HUDEP-2 (cell line): ENCODE measurements around the gene BCL2.

Experiments
- DNase-seq, 76 experiments: peaks; one replicate each; lab custom pipeline; 2025; ENCODE audit not compliant: unreplicated experiment in 76 of 76; lab: John Stamatoyannopoulos, UW

Gene BCL2

DNA sequence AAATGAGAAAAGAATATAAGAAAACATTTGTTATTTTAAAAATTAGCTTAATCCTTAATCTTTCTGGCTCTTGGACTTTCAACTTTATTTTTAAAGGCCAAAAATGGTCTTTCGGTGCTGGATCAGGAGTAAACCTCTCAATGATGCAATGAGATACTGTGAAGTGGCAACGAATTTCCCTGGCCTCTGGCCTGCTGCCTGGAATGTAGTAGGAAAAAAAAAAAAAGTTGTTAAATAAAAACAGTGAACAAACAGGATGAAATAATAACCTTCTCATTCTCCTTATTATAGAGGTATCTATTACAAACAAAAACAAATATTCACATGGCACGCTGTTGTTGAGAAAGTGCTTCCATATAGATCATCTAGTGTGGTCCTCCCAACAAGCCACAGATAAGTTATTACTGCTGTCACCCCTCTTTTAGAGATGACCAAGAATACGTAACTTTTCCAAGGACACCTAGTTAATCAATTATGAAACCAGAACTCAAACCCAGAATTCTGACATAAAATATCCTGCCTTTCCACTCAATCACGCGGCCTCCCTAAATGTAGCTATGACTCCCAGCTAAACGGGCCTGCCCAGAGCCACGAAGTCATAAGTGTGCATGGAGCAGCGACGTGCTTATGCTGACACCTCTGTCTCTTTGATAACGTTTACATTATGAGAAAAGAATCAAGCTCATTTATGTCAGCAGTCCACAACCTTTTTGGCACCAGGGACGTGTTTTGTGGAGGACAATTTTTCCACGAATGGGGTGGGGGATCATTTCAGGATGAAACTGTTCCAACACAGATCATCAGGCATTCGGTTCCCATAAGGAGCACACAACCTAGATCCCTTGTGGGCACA is 170.9 kb downstream of the BCL2 start:
- DNase-seq = no peak

DNA sequence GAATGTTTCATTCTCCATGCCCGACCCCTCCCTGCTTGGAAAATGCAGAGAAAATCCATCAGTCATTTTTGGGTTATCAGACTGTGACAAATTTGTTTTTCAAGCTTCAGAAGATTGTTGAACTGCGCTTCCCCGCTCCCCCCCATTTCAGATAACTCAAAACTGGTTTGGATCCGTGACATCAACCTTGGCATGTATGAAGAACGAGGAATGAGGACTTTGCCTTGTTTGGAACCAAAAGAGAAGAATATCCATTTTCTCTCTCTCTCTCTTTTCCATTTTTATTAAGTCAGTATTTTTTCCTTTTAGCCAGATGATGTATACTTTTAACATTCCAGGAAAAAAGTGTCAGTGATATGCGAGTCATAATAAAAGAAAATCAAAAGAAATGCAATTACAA is 171.6 kb downstream of the BCL2 start:
- no peak for DNase-seq

DNA sequence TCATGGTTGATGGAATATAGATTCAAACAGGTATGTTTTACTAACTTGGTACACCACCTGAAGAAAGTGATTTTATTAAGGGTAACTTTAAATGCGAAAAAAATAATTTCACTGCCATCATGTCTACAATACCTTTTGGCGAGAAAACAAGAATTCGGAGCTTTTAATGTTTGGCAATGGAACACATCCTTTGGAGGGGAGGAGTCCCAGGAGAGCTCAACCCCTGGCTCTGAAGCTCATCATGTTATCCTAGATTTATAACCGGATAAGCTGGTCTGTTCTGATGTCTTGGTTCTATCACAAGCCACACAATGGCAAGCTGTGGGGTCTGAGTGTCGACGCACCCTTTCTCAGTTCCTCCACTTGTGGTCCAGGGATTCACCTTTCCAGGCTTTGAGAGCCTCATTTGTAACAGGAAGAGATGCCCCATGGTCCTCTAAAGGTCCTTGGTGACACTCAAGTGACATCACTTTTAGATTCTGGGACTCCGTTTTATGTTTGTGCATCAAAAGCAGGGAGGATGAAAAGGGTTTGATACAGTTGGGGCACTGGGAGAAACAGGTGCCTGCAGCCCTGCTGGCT is 172.7 kb downstream of the BCL2 start:
- DNase-seq = no peak

DNA sequence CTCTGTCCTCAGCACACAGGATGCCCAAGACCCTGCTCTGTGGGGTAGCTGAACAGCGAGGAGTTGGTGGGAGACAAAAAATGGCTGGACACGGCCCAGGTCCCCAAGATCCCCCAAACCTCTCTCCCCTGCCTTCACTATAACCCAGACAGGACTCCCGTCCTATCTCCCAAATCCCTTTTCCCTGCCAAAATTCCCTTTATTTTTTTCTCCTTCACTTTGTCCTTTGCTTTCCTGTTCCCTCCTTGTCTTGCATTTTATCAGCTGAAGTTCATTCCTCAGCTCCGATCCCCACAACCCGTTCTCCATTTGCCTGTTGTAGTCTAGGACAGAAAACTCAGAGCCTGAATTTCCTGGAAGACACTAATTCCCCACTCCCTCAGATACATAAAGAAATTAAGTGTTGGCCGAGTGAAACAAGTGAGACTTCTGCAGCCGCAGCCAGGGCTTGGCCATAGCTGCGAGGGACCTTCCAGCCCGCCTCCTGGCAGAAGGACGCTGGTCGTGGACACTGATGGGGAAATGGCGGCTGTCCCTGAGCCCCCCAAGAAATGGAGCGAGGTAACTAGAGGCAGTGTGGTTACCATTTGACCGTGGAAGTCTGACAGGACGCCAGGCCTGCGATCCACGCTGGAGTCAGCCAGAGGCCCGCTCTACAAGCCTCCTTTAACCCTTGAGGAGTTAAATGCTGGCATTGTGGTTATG is 173.6 kb downstream of the BCL2 start:
- no peak for DNase-seq

DNA sequence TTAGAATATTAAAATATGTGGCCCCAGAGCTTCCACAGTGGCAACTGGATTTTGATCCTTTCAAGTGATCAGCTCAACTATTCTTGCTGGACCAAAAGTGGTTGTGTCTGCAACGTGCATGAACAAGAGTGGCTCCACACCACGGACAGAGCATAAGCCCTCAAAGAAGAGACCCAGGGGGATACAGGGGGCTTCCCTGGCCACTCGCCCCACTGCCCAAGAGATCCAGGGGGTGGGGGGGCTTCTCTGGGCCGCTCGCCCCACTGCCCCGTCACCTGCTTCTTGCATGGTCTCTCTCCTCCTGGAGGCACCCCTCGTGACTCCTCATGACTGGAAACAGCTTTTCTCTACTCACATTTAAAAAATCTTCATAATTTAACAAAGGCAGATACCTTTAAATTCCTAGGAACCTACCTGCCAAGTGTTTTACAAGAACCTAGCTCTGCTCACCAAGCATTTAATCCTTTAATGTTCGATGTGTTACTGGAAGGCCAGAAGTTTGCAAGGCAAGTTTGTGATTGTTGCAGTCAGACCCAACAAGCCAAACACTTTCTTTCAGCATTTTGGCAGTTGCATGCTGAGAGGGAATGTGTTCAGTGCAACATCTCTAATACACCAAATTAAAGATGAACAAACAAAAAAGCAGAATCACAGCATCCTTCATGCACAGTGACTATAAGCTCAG is 174.3 kb downstream of the BCL2 start:
- DNase-seq = no peak

DNA sequence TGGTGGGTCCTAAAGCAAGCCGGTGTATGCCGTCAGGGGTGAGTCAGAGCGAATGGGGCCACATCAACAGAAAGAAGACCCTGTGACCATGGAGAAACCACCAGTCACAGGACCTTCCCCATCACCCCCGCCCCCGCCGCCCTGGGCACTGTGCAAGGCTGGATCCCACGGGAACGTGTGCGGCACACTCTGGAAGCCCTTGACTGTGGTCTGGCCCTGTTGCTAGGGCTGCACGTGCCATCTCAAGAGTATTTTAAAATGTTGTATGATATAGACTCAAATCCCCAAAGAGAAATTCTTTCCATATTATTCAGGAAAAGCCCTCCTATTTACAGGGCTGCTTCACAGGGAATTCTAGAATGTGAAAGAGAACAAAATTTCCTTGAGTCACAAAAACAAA is 174.8 kb downstream of the BCL2 start:
- DNase-seq = no peak

DNA sequence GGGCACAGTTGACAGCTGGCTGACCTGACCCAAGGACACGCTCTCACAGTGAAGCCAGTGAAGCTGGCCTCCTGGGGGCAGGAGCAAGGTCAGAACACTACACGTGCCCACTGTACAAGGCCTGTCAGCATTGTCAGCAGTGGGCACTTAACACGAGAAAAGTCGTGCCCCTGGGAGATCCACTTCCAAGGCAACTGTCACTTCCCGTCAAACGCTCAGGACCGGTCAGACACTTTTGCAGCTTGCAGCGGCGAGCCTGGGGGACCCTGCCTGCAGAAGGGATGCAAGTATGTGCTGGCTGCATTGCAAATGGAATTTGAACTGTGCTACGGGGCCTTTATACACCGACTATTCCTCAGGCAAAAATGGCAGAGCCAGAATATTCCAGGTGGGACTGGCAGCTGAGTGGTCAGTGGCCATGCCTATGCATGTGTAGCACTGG is 176.2 kb downstream of the BCL2 start:
- DNase-seq = no peak

- DNase-seq = no peak
These were observed 176.9 kb downstream of the BCL2 start for GRCh38 chr18:63142594-63143225.

DNA sequence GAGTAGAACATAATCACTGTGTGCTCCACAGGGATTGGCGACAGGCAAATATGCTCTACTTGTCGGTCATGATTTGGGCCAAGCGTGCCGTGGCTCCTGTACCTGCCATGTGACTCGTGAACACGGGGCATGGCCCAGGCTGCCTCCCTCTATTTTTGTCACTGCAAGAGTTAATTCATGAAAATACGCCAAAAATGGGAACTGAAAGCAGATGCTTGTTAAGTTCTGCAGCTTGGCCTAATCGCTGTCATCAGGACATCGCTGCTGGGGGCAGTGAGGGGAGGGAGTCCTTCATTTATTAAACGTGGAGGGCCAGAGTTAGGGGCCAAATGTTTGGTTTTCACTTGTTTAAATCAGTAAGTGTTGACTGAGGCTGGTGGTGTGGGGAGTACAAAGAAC is 177.8 kb downstream of the BCL2 start:
- DNase-seq = no peak

DNA sequence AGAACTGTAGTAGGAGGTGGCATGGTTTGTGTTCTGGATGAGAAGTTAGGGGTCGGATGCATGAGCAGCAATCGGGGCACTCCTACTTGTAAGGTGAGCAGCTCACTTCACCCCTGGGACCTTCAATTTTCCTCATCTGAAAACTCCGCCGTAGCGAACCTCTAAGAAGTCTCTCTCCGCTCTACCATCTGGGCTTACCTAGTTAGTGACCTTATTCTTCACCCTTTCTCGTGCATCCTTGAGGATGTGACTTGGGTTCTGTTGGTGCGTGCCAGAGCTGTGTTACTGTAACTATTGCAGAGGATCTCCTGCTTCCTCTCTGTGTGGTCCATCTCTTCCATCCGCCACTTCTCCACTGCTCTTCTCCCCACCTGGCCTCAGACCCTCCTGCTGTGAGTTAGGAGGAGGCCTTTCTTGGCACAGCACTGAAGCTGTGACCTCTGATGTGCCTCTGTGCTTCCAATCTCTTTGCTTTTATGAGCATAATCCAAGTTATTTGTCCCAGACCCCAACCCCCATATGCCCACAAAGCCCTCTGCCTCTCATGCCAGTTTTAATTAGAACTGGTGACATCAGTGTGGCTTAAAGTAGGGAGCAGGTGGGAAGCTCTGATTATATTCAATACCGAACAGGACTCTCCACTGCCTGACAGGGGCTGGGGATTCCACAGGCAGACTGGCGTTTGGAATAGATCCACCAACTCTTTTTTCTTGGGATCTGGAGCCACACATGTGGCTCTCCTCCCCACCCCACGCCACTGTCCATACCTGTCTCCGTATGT is 178.4 kb downstream of the BCL2 start:
- no peak for DNase-seq

GRCh38 chr18:63140038-63140450 is 179.5 kb downstream of the BCL2 start:
- DNase-seq = no peak

- no peak for DNase-seq
These were observed 180.9 kb downstream of the BCL2 start for GRCh38 chr18:63138436-63139340.

GRCh38 chr18:63137999-63138435 is 181.6 kb downstream of the BCL2 start:
- no peak for DNase-seq

DNA sequence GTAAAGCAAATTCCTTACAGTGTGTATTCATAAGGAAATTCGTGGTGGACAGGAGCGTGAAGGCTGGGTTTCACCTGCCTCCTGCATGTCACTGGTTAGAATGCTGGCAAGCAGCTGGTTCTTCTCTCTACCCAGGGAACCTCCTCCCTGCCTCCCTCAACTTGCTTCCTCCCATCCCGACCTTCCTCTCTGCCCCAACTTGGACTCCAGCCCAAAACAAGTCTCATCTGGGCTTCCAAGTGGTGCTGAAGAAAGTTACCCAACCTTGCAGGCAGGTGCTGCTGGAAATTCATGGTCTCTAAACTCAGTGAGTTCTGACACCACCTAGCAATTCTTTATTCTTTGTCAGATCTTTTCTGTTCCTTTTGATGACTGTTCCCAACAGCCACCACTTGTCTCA is 184.5 kb downstream of the BCL2 start:
- no peak for DNase-seq

GRCh38 chr18:63132819-63133200 is 186.8 kb downstream of the BCL2 start:
- DNase-seq = no peak

GRCh38 chr18:63131959-63132818 is 187.4 kb downstream of the BCL2 start:
- DNase-seq = no peak

DNA sequence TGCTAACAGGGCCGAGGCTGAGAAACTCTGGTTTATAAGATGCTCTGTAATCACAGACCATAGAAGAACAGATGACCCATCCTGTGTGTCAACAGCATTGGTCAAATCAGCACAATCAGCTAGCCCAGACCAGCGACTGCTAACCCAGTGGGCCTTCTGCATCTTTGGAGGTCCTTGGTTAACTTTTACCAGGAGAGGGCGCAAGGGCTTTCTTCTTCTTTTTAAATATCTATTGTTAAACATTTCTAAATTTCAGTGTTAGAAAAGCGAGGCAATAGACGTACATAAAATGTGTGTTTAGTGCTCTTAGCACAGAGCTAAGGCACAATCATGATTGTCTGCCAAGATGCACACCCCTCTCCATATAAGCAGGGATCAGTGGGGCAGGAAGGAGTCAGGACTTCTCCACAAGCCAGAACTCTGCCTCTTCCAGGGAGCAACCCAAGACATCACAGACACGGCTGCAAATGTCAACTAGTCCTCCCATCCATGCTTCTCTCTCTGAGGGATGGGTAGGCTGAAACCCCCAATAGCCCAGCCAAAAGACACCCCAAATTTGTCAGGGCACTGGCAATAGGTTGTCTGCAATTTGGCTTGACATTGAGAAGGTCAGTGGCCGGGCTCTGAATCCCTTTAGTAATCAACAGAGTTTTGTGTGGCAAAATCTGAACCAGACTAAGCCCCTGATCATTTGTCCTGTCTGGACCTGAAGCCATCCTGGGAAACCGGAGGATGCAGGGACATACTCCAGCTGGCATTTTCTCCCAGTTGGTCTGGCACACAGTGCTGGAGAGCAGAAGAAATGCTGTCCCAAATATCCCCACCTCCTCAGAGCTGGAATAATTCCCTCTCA is 188.2 kb downstream of the BCL2 start:
- peak in 15 of 76 experiments; percentile 3 to 44 (median 23) for DNase-seq
